GM21515 (cell line): ENCODE data around the gene NARS2.
"Not testable (repeated sequence)": the region's sequence is repeated elsewhere in the genome, so short reads cannot be mapped to it uniquely, and the experiment has no call there.

ENCODE experiments used
- ATAC-seq: cut with Tn5 transposase; IDR thresholded peaks from one replicate; pipeline ENCODE4 v1.9.1; 2021; ENCODE audit not compliant: unreplicated experiment

NARS2 gene

DNA sequence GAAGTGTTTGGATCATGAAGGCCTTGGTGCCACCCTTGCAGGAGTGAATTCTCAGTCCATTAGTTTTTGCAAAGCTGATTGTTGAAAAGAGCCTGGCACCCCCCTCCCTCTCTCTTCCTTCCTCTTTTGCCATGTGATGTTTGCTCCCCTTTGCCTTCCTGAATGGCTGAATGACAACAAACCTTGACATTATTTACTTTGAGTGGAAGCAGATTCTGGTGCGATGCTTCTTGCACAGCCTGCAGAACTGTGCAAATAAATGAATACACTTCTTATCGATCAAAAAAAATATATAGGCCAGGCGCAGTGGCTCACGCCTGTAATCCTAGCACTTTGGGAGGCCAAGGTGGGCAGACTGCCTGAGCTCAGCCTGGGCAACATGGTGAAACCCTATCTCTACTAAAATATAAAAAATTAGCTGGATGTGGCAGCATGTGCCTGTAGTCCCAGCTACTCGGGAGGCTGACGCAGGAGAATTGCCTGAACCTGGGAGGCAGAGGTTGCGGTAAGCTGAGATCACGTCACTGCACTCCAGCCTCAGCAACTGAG, 2.0 kb upstream of the NARS2 start:
- ATAC-seq, result no peak

DNA sequence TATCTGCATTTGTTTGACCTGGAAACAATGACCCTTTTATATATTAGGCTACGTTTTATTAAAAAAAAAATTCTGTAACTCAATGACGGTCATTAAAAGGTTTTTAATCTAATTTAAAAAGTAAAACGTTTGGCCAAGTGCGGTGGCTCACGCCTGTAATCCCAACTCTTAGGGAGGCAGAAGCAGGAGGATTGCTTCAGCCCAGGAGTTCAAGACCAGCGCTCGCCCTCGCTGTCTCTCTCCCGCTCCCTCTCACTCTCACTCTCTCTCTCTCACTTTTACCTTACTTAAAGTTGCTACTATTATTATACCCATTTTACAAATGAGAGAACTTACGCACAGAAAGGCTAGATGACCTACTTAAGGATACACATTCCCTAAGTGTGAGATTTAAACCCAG, 814 bp upstream of the NARS2 start:
- ATAC-seq, result no peak

DNA sequence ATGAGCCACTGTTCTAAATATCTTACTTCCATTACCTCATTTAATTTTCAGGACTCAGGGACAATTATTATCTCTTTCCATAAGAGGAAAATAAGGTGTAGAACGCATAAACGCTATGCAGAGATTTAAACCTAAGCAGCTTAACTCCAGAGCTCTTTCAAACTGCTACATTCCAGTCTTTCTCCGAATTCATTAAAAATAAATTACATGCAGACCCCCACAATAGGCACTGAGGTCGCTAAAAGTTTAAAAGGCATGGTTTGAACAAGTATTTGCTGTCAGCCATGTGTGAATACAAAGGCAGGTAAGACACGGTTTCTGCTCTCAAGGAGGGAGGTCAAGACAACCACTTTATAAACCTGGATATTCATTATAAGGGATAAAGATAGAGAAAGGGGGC, 983 bp downstream of the NARS2 start:
- no peak for ATAC-seq

DNA sequence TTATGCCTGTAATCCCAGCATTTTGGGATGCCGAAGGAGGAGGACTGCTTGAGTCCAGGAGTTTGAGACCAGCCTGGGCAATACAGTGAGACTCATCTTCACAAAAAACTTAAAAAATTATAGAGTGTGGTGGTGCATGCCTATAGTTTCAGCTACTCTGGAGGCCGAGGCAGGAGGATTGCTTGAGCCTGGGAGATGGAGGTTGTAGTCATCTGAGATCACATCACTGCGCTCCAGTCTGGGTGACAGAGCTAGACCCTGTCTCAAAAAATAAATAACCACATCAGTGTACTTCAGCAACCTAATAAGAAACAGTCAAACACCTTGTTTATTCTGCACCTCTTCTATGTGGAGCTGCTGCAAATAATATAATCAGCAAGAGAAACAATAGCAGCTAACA, 1.4 kb downstream of the NARS2 start:
- no peak for ATAC-seq

DNA sequence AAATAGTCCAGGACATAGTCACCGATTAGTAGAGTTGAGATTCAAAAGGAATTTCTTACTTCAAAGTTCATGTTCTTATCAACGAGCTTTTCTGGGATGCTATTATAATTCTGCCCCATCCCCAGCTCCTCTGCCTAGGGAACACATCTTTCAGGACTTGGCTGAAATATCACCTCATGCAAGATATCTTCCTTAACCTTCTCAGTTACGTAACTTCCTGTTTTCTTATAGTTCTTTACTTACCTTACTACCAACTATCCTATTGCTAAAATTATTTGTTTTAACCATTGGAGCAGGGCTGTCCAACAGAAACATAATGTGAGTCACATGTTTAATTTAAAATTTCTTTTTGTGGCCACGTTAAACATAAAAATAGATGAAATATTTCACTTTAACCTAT, 2.3 kb downstream of the NARS2 start:
- ATAC-seq, result no peak

DNA sequence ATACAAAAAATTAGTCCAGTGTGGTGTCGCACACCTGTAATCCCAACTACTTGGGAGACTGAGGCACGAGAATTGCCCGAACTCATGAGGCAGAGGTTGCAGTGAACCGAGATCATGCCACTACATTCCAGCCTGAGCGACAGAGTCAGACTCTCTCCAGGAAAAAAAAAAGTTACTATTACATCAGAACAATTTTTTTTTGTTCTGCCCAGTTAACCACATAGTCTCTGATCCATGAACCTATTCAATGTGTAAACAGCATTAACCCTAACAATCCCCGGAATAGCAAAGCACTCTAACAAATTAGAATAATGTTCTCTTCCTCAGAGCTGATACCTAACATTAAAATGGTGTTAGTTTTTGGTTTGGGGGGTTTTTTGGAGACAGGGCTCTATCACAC, 4.6 kb downstream of the NARS2 start:
- ATAC-seq, result no peak

DNA sequence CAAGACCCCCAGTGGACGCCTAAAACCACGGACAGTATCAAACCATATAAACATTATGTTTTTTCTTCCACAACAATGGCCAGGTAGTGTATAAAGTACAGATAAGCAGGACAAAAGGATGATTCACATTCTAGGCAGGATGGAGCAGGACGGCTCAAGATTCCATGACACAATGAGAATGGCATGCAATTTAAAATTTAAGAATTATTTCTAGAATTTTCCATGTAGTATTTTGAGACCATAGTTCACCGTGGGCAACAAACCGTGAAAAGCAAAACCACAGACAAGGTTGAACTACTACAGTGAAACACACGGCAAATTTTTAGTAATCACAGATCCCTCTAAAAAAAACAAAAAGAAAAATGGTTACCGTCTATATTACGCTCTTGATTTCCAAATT, 7.5 kb downstream of the NARS2 start:
- ATAC-seq, result no peak

DNA sequence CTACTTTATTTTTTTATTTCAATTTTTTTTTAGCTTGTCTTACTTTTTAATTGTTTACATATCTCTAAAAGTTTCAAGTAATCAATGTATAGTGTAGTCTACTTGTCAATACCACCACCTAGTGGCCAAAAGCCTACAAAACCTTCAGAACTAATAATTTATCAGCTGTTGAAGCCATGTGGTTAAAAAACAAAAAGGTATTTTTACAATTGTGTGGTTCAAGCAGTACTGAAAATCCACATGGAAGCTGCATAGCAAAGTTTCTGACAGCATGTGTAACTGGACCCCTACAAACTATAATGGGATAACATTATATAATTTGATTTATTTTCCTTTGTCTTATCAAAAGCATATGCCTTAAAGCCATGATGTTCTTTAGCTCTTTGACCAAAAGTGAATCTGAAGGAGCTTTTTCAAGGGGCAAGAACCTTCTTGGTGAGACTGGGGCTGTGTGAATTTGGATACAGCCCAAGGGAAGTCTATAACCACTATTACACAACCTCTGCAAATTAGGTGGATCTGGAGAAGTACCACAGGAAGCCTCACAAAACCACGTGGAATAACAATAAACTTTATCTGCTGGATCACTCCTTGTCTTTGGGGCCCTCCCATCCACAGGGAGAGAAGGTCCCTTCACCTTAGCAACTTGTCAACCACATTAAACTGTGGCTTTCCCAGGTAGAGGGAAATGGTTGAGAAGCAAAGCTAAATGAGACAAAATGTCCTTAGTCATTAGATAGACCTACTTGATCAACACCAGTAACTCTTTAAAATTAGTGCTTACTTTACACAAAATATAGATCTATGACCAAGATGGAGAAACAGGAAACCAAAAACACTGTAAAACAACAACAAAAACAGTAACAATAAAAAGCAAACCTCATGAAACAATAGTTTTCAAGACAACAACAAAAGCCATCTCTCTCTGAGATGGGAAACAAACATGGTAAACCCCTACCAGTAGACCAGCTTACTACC, 9.9 kb downstream of the NARS2 start:
- peak; percentile 50 for ATAC-seq

DNA sequence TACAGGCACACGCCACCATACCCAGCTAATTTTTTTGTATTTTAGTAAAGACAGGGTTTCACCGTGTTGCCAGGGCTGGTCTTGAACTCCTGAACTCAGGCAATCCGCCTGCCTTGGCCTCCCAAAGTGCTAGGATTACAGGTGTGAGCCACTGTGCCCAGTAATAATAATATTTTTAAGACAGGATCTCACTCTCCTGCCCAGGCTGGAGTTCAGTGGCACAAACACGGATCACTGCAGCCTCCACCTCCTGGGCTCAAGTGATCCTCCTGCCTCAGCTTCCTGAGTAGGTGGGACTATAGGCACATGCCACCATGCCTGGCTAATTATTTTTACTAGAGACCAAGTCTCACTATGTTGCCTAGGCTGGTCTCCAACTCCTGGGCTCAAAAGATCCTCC, 10.6 kb downstream of the NARS2 start:
- ATAC-seq, result not testable (repeated sequence)

DNA sequence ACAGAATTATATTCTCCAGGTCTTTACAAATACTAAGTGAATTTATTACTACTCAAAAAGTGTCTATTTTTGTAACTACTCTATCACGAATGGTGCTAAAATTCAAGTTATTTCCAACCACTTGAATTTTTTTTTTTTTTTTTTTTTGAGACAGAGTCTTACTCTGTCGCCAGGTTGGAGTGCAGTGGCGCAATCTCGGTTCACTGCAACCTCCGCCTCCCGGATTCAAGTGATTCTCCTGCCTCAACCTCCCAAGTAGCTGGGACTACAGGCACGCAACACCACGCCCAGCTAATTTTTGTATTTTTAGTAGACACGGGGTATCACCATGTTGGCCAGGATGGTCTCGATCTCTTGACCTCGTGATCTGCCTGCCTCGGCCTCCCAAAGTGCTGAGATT, 11.6 kb downstream of the NARS2 start:
- ATAC-seq, result not testable (repeated sequence)

DNA sequence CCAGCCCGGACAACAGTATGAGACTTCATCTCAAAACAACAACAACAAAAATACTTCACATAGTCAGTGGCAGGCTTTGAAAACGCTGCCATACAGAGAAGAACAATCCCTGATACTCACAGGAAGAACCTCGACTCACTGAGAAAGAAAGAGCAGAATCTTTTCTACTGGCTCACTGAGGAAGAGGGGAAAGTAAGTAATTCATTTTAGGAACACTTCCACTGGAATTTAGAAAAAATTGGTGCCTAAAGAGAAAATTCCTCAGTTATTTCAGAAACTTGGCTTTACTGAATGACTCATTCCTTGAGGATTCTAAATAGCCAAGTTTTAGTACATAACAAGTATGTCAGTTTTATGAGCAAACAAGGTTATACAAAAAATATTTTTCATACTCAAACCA, 12.3 kb downstream of the NARS2 start:
- no peak for ATAC-seq

DNA sequence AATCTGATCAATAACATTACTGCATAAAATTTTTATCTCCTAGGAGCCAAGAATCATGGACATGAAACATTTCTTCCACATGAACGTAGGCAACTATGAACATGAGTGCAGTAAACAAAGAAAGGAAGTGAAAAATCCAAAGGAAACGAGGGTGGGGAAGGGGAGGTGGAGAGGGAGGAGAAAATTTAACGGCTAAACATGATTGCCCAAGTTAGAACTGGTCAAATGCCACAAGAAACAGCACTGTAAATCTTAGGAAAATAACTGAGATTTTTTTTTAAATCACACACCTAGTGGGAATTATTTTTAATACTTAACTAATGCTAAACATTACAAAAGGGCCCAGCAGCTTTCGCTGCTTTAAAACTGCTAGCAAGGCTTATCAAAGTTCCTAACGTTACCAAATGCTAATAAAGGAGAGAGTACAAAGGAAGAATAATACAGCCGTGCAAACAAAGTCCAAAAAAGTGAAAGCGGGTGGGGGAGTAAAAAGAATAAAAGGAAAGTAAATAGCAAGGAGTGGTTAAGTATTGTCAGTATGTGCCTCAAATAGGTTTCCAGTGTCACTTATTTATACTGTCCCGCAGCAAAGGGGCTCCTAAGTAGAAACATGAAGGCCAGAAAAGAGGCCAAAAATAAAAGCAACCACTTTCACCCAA, 13.7 kb downstream of the NARS2 start:
- no peak for ATAC-seq

DNA sequence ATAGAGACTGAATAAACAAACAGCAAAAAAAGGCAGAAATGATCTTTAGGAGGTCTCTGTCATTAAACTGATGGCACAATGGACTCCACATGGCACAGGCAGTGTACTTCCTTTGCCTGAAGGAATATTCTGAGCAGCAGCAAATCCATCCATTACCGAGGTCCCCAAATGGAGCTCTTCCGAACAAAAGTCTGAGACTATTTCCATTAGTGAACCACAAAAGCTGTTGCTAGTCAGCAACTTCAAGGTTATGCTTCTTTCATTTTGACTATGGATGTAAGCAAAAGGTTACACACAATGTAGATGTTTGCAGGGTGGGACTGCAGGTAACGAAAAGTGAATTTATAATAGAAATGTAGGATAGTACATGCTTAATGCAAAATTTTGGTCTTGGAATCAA, 14.5 kb downstream of the NARS2 start:
- ATAC-seq, result peak; percentile 59

DNA sequence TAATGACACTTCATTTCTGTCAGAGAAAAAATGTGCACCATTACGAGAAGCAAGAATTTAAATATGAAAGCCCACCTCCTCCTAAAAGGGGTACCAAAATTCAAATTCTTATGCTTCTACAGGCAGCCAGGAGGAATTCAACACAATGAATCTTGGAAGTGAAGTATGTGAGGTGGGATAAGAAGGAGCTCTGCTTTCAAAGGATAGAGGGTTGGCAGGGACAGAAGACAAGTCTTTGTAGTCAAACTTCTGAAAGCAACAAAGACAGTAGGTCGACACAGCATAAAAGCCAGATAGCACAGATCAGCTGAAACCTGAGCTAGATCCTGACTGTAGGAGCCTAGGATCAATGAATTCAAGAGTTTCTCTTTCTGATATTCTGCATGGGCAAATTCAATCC, 17.4 kb downstream of the NARS2 start:
- no peak for ATAC-seq

DNA sequence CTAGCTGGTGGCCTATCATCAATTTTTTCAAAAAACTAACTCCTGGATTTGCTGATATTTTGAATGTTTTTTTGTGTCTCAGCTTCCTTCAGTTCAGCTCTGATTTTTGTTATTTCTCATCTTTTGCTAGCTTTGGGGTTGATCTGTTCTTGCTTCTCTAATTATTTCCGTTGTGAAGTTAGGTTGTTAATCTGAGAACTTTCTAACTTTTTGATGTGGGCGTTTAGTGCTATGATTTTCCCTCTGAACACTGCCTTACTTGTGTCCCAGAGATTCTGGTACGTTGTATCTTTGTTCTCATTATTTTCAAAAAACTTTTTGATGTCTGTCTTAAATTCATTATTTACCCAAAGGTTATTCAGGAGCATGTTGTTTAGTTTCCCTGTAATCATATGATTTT, 19.1 kb downstream of the NARS2 start:
- ATAC-seq, result no peak

DNA sequence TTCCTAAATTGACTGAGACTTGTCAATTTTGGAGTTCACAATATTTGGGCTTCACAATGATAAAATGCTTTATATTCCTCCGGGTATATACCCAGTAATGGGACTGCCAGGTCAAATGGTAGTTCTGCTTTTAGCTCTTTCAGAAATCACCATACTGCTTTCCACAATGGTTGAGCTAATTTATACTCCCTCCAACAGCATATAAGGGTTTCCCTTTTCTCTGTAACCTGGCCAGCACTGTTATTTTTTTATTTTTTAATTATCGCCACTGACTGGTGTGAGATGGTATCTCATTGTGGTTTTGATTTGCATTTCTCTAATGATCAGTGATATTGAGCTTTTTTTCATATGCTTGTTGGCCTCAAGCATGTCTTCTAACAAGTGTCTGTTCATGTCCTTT, 21.8 kb downstream of the NARS2 start:
- no peak for ATAC-seq

DNA sequence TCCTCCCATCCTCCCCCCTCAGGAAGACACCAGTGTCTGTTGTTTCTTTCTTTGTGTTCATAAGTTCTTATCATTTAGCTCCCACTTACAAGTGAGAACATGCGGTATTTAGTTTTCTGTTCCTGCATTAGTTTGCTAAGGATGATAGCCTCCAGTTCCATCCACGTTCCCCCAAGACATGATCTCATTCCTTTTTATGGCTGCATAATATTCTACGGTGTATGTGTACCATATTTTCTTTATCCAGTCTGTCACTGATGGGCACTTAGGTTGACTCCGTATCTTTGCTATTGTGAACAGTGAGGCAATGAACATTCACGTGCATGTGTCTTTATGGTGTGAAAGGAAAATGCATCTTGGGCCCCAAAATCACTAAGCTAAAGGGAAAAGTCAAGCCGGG, 22.5 kb downstream of the NARS2 start:
- not testable (repeated sequence) for ATAC-seq

DNA sequence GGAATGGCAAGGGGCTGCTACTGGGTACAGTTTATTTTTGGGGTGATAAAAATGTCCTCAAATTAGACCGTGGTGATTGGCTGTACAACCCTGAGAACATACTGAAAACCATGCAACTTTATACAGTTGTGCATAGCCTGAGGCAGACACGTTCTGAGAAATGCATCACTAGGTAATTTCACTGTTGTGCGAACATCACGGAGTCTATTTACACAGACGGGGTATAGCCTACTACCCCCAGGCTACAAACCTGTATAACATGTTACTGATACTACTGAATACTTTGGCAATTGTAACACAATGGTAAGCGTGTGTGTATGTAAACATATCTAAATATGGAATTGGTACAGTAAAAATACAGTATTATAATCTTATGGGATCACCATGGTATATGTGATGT, 23.6 kb downstream of the NARS2 start:
- ATAC-seq, result no peak

DNA sequence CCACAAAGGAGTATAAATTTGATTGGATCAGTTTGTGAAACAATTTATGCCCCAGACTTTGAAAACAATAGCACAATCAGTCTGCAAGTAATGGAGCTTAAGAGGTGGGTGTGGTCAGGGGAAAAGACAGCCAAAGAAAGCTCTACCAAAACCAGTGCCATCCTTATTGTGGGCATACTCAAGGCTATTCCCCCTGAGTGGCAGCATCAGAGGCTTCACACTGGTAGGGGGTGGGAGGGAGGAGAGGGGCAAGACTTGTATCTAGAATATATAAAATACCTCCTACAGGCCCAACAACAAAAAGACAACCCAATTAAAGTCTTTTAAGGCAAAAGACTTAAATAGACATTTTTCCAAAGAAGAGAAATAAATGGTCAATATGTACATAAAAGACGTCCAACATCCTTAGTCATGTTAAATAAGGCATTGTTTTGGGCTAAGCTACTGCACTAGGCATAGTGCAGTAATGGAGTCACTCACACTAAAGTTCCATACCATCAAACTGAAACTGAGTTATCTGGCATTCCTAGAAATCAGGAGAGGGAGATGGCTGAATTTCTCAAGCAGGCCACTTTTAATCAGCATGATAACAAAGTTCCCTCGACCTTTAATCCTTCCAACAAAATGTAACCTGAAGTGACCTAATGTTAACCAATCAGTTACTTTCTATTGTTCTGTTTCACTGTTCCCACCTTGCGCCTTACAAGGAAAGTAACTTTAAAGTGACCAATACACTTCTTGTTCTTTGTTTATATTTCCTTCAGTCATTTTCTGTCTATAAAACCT, 24.8 kb downstream of the NARS2 start:
- ATAC-seq, result no peak

DNA sequence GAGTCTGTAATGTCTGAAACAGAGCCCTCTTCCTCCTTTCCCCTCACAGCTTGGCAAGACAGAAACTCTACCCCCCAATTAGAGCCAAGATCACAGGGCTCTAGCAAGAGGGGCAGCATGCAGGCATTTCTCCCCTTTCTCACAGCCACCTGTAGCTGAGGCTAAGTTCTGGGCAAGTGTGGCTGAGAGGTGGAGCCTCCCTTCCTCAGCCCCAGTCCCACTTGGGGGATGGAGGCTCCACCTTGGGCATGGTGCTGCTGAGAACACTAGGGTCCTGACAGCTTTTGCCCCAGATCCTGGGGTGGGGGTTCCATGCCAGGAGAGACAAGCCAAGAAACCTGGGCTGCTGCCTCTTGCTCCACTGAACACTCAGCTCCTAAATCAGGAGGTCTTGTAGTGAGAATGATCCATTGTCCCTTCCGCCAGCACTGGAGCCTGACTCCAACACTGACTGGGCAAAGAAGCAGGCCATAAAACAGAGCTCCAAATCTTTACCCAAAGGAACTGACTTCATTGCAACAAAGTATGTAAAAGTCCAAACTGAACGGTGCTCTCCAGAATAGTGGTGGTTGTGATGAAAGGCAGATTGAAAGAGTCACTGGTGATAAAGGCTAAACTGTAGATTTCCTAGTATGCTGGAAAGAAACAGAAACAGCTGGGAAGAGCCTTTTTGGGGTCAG, 25.6 kb downstream of the NARS2 start:
- ATAC-seq, result no peak
